DMS53 (cell line): ENCODE data around the gene TNFRSF4.
"Not testable (repeated sequence)": the region's sequence is repeated elsewhere in the genome, so short reads cannot be mapped to it uniquely, and the experiment has no call there.

Experiments used
- DNase-seq: peaks from one replicate; lab custom pipeline; 2025; lab: John Stamatoyannopoulos, UW

The TNFRSF4 gene

GRCh38 chr1:1213345-1214265, at the start of gene TNFRSF4:
TSS of gene TNFRSF4 (minus strand) at chr1:1214153. CDS start at chr1:1214127, 26 bp downstream.
- peak; percentile 55 for DNase-seq

GRCh38 chr1:1262758-1263157, 48.8 kb upstream of the TNFRSF4 start:
- no peak for DNase-seq

- no peak for DNase-seq
Observed at GRCh38 chr1:1262071-1262470, 48.1 kb upstream of the TNFRSF4 start.

- no peak for DNase-seq
Observed at GRCh38 chr1:1260843-1261560, 47.0 kb upstream of the TNFRSF4 start.

GRCh38 chr1:1259951-1260600, 46.1 kb upstream of the TNFRSF4 start:
- no peak for DNase-seq

DNA sequence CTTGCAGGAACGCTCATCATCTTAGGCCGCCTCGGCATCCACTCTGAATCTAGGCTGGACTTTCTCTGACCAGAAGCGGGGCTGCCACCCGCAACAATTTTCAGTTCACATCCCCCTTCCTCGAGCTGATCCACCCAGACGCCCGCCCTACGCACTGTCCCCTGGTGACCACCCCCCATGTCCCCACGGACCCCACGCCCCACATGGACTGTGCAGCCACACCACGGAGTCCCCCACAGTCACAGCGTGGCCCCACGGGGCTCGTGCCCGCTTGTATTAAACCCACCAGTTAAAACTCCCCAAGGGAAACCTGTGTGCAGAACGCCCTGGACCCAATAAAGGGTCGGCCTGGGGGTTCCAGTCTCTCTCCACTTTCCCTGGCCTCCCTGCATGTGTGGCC, 45.6 kb upstream of the TNFRSF4 start:
- no peak for DNase-seq

- DNase-seq: no peak
Observed at GRCh38 chr1:1259119-1259488, 45.2 kb upstream of the TNFRSF4 start.

DNA sequence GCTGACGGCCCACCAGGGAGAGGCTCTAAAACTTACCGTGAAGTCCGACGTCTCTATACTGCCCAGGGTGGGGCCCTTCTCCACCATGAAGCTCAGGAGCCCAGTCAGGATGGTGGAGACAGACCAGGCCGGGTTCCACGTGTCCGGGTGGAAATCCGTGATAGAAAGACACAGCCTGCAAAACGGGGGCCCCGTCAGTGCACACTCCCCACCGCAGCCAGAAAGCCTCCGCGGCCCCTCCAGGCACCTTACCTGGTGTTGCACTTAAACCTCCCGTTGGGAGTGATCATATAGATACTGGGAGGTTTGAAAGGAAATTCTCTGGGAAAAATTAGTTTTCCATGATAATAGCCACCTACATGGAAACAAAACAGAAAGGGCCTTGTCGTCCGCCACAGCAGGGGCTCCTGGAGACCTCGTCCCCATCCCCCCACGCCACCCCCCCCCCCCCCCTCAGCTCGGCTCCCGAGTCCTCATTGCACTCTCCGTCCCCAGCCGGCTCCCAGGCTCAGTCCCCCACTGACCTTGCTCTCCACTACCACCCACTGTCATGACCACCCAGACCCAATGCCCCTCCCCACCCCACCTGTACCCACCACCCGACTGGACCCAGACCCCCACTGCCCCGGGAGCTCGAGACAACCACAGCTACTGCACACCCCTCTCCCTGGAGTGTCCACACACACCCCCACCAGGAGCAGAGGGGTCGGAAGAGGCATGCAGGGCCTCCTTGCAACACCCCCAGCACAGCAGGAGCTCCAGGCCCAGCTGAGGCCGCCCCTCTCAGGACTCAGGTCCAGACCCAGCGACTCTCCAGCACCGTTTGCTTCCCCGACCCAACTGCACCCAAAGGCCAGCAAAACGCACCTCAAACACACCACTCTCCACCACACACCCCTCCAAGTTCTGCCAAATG, 43.3 kb upstream of the TNFRSF4 start:
- DNase-seq: no peak

GRCh38 chr1:1255611-1256010, 41.7 kb upstream of the TNFRSF4 start:
- DNase-seq: no peak

GRCh38 chr1:1255078-1255477, 41.1 kb upstream of the TNFRSF4 start:
- DNase-seq: no peak

- no peak for DNase-seq
Observed at GRCh38 chr1:1254667-1254998, 40.7 kb upstream of the TNFRSF4 start.

GRCh38 chr1:1253972-1254666, 40.2 kb upstream of the TNFRSF4 start:
- DNase-seq: no peak

DNA sequence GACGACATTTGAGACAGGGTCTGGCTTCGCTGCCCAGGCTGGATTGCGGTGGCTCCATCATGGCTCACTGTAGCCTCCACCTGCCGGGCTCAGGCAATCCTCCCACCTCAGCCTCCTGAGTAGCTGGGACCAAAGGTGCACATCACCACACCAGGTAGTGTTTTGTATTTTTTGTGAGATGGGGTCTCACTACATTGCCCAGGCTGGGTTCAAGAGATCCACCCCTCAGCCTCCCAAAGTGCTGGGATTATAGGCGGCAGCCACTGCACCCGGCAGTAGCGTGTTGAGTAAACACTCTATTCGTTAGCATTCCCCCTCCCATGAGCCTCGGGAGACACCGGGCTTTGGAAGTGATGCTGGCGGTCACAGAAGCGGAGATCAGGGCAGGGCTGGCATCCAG, 39.4 kb upstream of the TNFRSF4 start:
- DNase-seq: no peak

GRCh38 chr1:1250786-1251284, 36.9 kb upstream of the TNFRSF4 start:
- DNase-seq: peak; percentile 64

DNA sequence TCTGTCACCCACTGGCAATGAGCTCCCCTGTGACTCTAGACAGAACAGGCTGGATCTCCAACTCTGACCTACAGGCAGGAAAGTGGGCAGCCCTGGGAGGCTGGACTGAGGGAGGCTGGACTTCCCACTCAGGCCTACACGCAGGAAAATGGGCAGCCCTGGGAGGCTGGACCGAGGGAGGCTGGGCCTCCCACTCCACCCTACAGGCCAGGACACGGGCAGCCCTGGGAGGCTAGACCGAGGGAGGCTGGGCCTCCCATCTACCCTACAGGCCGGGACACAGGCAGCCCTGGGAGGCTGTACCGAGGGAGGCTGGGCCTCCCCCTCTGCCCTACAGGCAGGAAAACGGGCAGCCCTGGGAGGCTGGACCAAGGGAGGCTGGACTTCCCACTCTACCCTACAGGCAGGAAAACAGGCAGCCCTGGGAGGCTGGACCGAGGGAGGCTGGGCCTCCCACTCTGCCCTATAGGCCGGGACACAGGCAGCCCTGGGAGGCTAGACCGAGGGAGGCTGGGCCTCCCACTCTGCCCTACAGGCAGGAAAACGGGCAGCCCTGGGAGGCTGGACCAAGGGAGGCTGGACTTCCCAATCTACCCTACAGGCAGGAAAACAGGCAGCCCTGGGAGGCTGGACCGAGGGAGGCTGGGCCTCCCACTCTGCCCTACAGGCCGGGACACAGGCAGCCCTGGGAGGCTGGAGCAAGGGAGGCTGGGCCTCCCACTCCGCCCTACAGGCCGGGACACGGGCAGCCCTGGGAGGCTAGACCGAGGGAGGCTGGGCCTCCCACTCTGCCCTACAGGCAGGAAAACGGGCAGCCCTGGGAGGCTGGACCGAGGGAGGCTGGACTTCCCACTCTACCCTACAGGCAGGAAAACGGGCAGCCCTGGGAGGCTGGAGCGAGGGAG, 34.3 kb upstream of the TNFRSF4 start:
- not testable (repeated sequence) for DNase-seq

DNA sequence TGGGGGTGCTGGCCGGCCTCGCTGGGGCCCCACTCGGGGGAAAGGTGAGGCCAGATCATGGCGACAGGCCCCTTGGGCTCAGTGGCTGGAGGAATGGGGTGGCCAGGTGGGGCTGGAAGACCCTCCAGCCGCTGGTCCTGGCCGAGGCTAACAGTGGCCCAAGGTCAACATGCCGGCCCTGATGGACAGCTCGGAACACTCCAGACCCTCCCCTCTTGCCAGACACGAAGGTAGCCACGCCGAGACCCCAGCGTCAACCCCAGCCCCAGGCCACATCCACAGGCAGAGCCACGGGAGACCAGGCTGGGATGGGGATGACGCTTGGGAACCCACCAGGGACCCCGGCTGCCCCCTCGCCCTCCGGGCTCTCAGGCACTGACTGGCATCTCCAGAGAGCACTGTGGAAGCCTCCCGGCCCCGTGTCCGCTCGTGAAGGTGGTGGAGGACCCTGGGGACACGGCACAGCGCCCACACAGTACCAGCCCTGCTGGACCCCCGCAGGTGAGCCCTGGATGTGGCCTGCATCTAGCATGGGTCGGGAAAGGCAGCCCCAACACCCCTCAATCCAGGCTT, 33.5 kb upstream of the TNFRSF4 start:
- DNase-seq: no peak

DNA sequence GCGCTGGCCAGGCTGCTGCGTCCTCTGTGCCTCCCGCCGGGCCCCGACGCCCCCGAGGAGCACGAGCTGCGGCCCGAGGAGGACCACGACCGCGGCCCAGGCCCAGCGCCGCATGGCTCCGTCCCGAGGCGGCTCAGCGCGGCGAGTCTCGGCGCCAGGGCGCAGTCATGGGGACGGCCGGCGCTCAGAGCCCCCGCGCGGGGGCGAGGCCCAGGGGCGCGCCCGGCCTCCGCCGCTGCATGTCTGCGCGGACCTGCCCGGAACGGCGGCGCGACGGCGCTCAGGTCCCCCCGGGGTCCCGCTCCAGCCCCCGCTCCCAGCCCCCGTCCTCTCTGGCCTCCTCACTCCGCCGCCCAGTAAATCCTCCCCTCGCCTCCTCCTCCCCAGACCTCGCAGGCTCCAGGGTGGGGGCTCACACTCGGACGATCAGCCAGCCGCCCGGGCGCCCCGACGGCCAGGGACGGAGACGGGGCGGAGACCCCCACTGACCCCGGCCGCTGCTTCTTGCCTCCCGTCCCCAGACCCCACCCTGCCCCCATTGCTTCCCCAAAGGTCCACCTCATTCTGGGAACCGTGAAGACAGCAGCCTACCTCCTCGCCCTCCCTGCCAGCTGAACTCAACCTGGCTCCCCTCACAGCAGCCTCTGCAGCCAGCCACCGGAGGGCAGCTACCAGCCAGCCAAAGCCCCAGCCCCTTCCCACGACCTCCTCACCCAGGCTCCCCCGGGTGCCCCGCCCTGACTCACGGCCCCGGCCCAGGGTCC, 32.8 kb upstream of the TNFRSF4 start, which contains the start of gene C1QTNF12:
TSS of gene C1QTNF12 (minus strand) at position 146 of the 764 bp plus-strand sequence. CDS start at position 114, 32 bp downstream.
- peak; percentile 49 for DNase-seq

- DNase-seq: peak; percentile 50
Observed at GRCh38 chr1:1245817-1246576, 32.0 kb upstream of the TNFRSF4 start.
